WTC11 (cell line): Measurements from ENCODE around the gene GRM8. TPM values are rescaled to one million over a fixed set of nuclear protein-coding genes. Genes with fewer than 3 reads are reported as not detected.

Source experiments
- ATAC-seq: fragments of 200-7000 bp; cut with Tn5 transposase; 2 replicates; pipeline ENCODE4 v1.10.0; 2021; ENCODE audit warnings: mild to moderate bottlenecking, moderate library complexity
- CTCF ChIA-PET: fragments of 300-600 bp; sonication (Branson Sonifier 250); formaldehyde crosslinking; loops from one replicate; lab custom pipeline; 2021; ENCODE audit warnings: antibody characterized with exemption; lab: Charles Lee
- POLR2A ChIA-PET: fragments of 350-600 bp; sonication (Branson Sonifier 250); formaldehyde crosslinking; loops from one replicate; lab custom pipeline; 2021; ENCODE audit warnings: antibody characterized with exemption; lab: Charles Lee
- DNase-seq: peaks from one replicate; pipeline ENCODE4 v3.0.0; 2021; ENCODE audit warnings: low spot score
- H3K27ac Mint-ChIP-seq: 2 replicates; pipeline ENCODE4 v1.8.0; 2021; ENCODE audit warnings: mixed read lengths
- H3K27me3 Mint-ChIP-seq: 2 replicates; pipeline ENCODE4 v1.8.0; 2021; ENCODE audit warnings: low read depth, mild to moderate bottlenecking, moderate library complexity, mixed read lengths
- H3K36me3 Mint-ChIP-seq: 2 replicates; pipeline ENCODE4 v1.8.0; 2021; ENCODE audit warnings: mixed read lengths
- H3K4me1 Mint-ChIP-seq: 2 replicates; pipeline ENCODE4 v1.8.0; 2022; ENCODE audit warnings: mixed read lengths
- H3K4me3 Mint-ChIP-seq: 2 replicates; pipeline ENCODE4 v1.8.0; 2021; ENCODE audit warnings: mild to moderate bottlenecking, moderate library complexity, mixed read lengths
- H3K9me3 Mint-ChIP-seq: 2 replicates; pipeline ENCODE4 v1.8.0; 2021; ENCODE audit warnings: mixed read lengths
- ATF6 ChIP-seq: sonication (generic); formaldehyde crosslinking; IDR thresholded peaks from 2 replicates; pipeline ENCODE4 v1.8.1; 2023; ENCODE audit warnings: mild to moderate bottlenecking, missing genetic modification reagents
- CTCF ChIP-seq: fragments of 200-600 bp; IDR thresholded peaks from 2 replicates; pipeline ENCODE4 v1.8.0; 2022; ENCODE audit warnings: antibody characterized with exemption
- FOXJ3 ChIP-seq: sonication (generic); formaldehyde crosslinking; IDR thresholded peaks from 2 replicates; pipeline ENCODE4 v1.9.0; 2021; ENCODE audit warnings: missing genetic modification reagents, mild to moderate bottlenecking, borderline replicate concordance
- FOXK1 ChIP-seq: sonication (generic); formaldehyde crosslinking; IDR thresholded peaks from 2 replicates; pipeline ENCODE4 v1.8.0; 2022; ENCODE audit warnings: mild to moderate bottlenecking, moderate library complexity, missing genetic modification reagents
- GTF2I ChIP-seq: fragments of 250-450 bp; sonication (Bioruptor Pico); conservative IDR thresholded peaks from 2 replicates; pipeline ENCODE4 v1.4.0; 2021; ENCODE audit warnings: mild to moderate bottlenecking
- IRF2 ChIP-seq: sonication (generic); formaldehyde crosslinking; IDR thresholded peaks from 2 replicates; pipeline ENCODE4 v1.8.0; 2022; ENCODE audit warnings: low read depth, missing genetic modification reagents, borderline replicate concordance
- KAT7 ChIP-seq: sonication (generic); formaldehyde crosslinking; IDR thresholded peaks from 2 replicates; pipeline ENCODE4 v1.8.1; 2023; ENCODE audit warnings: missing genetic modification reagents, mild to moderate bottlenecking, borderline replicate concordance
- STAT6 ChIP-seq: sonication (generic); formaldehyde crosslinking; conservative IDR thresholded peaks from 2 replicates; pipeline ENCODE4 v1.8.1; 2023; ENCODE audit warnings: mild to moderate bottlenecking, low read depth, missing genetic modification reagents, moderate library complexity
- ZNF121 ChIP-seq: sonication (generic); formaldehyde crosslinking; IDR thresholded peaks from 2 replicates; pipeline ENCODE4 v1.8.0; 2023; ENCODE audit warnings: missing genetic modification reagents
- ZNF396 ChIP-seq: fragments of 250-450 bp; sonication (Bioruptor Pico); IDR thresholded peaks from 2 replicates; pipeline ENCODE4 v1.8.0; 2021; ENCODE audit warnings: mild to moderate bottlenecking, moderate library complexity, borderline replicate concordance
- ZNF512 ChIP-seq: sonication (generic); formaldehyde crosslinking; IDR thresholded peaks from 2 replicates; pipeline ENCODE4 v1.8.1; 2022; ENCODE audit warnings: missing genetic modification reagents, borderline replicate concordance
- total RNA-seq: library from RNA; stranded (reverse); gene quantifications from 3 replicates; pipeline ENCODE4 v1.2.3, GENCODE V29; 2021

GRM8 gene
- total RNA-seq, 1 experiment from 2014 or later = 2.3 TPM

GRCh38 chr7:126589068-126589684 lies 663.6 kb downstream of the GRM8 start (continued):
- TF ChIP-seq CTCF (no peak), KAT7 (CRISPR knock-in tag) (no peak)

- ATAC-seq = peak; percentile 38; the same call in 1 of the 2 replicates
- no peak overlapping the region for H3K4me3 Mint-ChIP-seq
- CTCF ChIA-PET = no interaction called here
- no peaks in the 10 kb centered on the region for H3K36me3 Mint-ChIP-seq
- POLR2A ChIA-PET = no interaction called here
- no peak for DNase-seq
- TF ChIP-seq CTCF = no peak
- no peaks in the 10 kb centered on the region for H3K27me3 Mint-ChIP-seq
- peaks cover 3% of the 10 kb centered on the region; the same call in 1 of the 2 replicates for H3K4me1 Mint-ChIP-seq
- no peak overlapping the region for H3K27ac Mint-ChIP-seq
- H3K9me3 Mint-ChIP-seq = no peaks in the 10 kb centered on the region
Observed at GRCh38 chr7:126578338-126578737, 674.4 kb downstream of the GRM8 start.

- Mint-ChIP-seq H3K27me3 (no peaks in the 10 kb centered on the region), H3K36me3 (no peaks in the 10 kb centered on the region), H3K4me1 (peaks cover 3% of the 10 kb centered on the region; the same call in 1 of the 2 replicates), H3K9me3 (no peaks in the 10 kb centered on the region), H3K27ac (no peak overlapping the region), H3K4me3 (no peak overlapping the region)
- CTCF ChIA-PET = interaction anchor here (0.6 kb wide), 1 partner anchor 34 kb away, joined by 4 read pairs; no protein-coding TSS in a partner anchor
- TF ChIP-seq ZNF512 (CRISPR knock-in tag) = no peak
- DNase-seq (no peak), ATAC-seq (peak; percentile 84)
- POLR2A ChIA-PET = no interaction called here
Observed at GRCh38 chr7:126574276-126575250, 678.2 kb downstream of the GRM8 start.

- ChIA-PET CTCF (no interaction called here), POLR2A (no interaction called here)
- Mint-ChIP-seq H3K4me3 (no peak overlapping the region), H3K4me1 (peaks cover 3% of the 10 kb centered on the region; the same call in 1 of the 2 replicates), H3K27ac (no peak overlapping the region), H3K36me3 (no peaks in the 10 kb centered on the region), H3K9me3 (no peaks in the 10 kb centered on the region), H3K27me3 (no peaks in the 10 kb centered on the region)
- TF ChIP-seq STAT6 (CRISPR knock-in tag) (no peak), ZNF396 (CRISPR knock-in tag) (no peak), FOXJ3 (no peak), GTF2I (CRISPR knock-in tag) (no peak), ZNF121 (CRISPR knock-in tag) (no peak), IRF2 (CRISPR knock-in tag) (no peak), FOXK1 (CRISPR knock-in tag) (no peak), ATF6 (CRISPR knock-in tag) (no peak)
- DNase-seq (no peak), ATAC-seq (no peak)
Observed at GRCh38 chr7:126570845-126571244, 681.9 kb downstream of the GRM8 start.
